HL-60 (cell line): ENCODE data around the gene RPH3AL.

Experiments
- CTCF ChIP-seq: IDR thresholded peaks from one replicate; pipeline ENCODE4 v1.5.1; 2011; ENCODE audit warnings: low read length, control low read depth, inconsistent platforms; ENCODE audit not compliant: insufficient read depth
- GABPA ChIP-seq: IDR thresholded peaks from 2 replicates; pipeline ENCODE4 v1.6.1; 2012; ENCODE audit warnings: low read depth
- POLR2AphosphoS5 ChIP-seq: IDR thresholded peaks from 2 replicates; pipeline ENCODE4 v1.6.1; 2012; ENCODE audit warnings: low read depth
- REST ChIP-seq: IDR thresholded peaks from 2 replicates; pipeline ENCODE4 v1.6.1; 2012; ENCODE audit warnings: low read depth; ENCODE audit not compliant: insufficient replicate concordance
- SPI1 ChIP-seq: IDR thresholded peaks from 2 replicates; pipeline ENCODE4 v1.6.1; 2012; ENCODE audit warnings: low read depth, mild to moderate bottlenecking, borderline replicate concordance

- TF ChIP-seq CTCF (no peak), REST (no peak), POLR2AphosphoS5 (no peak), GABPA (no peak), SPI1 (no peak)
Measured at GRCh38 chr17:263773-264172, 88.8 kb downstream of the RPH3AL start.
